Measurements from ENCODE around the gene ADGRV1.
"Not testable (repeated sequence)": the region's sequence is repeated elsewhere in the genome, so short reads cannot be mapped to it uniquely, and the experiment has no call there.

Gene ADGRV1

DNA sequence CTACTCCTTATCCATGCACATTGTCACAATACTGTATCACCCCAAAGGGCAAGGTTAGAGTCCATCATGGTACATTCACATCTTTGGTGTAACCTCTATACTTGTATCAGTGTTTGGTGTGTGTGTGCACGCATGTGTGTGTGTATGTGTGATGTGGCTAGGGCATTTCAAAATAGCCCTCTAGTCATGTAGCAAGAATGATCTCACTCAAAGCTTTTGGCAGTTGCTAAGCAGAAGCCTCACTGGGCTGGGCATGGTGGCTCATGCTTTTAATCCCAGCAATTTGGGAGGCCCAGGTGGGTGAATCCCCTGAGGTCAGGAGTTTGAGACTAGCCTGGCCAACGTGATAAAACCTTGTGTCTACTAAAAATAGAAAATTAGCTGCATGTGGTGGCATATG is 245.3 kb downstream of the ADGRV1 start:
- in situ Hi-C loops (cut with MboI; ENCODE audit: low pct_unique_long_range_greater_than_20kb, low sequenced_read_pairs, unreplicated experiment) = no loop called here
- DNase-seq (ENCODE audit: low spot score) = no peak
- TF ChIP-seq CTCF (IDR thresholded peaks at IDR 0.05; ENCODE audit: extremely low read depth, insufficient read depth, missing control alignments) = no peak

- no peak for DNase-seq (ENCODE audit: low spot score)
- in situ Hi-C loops (cut with MboI; ENCODE audit: low pct_unique_long_range_greater_than_20kb, low sequenced_read_pairs, unreplicated experiment) = no loop called here
- TF ChIP-seq CTCF (IDR thresholded peaks at IDR 0.05; ENCODE audit: extremely low read depth, insufficient read depth, missing control alignments) = no peak
These were observed 248.9 kb downstream of the ADGRV1 start for GRCh38 chr5:90807496-90807895.

DNA sequence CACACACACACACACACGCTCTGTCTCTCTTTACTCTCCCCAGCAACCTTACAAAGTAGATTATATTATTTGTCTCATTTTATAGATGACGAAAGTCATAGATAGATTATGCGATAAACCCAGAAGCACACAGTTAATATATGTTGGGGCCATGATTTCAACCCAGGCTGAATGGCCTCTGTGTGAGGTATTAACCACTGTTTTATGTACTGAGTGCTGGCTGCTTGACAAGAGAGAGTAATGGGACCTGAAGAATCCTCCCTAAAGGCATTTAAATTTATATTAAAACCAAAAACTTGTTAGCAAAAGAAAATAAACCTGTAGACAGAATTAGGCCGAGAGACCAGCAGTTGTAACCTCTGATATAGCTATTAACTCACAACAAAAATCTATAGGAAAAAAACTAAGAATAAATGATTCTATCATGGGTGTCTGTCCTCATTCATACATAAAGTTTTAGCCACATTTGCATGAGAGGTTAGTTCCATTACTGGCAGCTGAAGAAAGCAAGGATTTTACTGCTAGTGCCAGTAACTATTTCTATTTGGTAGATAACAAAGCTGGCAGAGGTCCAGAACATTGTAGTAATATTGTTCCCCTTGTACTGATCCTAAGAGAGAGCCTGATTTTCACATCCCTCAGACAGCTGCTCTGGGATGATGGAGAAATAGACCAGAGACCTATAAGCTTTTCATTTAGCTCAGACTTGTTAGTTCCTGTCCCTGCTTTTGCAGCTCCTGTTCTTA is 250.9 kb downstream of the ADGRV1 start:
- no peak for DNase-seq (ENCODE audit: low spot score)
- in situ Hi-C loops (cut with MboI; ENCODE audit: low pct_unique_long_range_greater_than_20kb, low sequenced_read_pairs, unreplicated experiment) = no loop called here
- no peak for TF ChIP-seq CTCF (IDR thresholded peaks at IDR 0.05; ENCODE audit: extremely low read depth, insufficient read depth, missing control alignments)

GRCh38 chr5:90810211-90810610 is 251.6 kb downstream of the ADGRV1 start:
- in situ Hi-C loops (cut with MboI; ENCODE audit: low pct_unique_long_range_greater_than_20kb, low sequenced_read_pairs, unreplicated experiment) = no loop called here
- no peak for DNase-seq (ENCODE audit: low spot score)
- TF ChIP-seq CTCF (IDR thresholded peaks at IDR 0.05; ENCODE audit: extremely low read depth, insufficient read depth, missing control alignments) = no peak

DNA sequence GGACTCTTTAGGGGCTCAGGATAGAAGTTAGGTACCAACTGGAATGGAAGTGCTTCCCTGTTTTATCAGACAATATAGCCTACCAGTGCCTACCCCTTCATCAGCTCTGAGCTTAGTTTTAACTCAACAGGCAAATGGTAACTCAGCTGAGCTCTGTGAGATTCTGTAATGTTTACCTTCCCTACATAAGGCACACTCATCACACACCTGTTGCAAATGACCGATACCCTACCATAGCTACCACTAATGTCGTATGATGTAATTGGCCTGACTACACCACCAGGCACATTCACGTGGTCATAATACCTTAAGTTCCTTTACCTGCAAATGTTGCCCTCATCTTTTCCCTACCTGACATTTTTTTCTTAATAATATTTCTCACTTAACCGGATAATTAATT is 254.8 kb downstream of the ADGRV1 start:
- no peak for DNase-seq (ENCODE audit: low spot score)
- in situ Hi-C loops (cut with MboI; ENCODE audit: low pct_unique_long_range_greater_than_20kb, low sequenced_read_pairs, unreplicated experiment) = no loop called here
- TF ChIP-seq CTCF (IDR thresholded peaks at IDR 0.05; ENCODE audit: extremely low read depth, insufficient read depth, missing control alignments) = no peak

DNA sequence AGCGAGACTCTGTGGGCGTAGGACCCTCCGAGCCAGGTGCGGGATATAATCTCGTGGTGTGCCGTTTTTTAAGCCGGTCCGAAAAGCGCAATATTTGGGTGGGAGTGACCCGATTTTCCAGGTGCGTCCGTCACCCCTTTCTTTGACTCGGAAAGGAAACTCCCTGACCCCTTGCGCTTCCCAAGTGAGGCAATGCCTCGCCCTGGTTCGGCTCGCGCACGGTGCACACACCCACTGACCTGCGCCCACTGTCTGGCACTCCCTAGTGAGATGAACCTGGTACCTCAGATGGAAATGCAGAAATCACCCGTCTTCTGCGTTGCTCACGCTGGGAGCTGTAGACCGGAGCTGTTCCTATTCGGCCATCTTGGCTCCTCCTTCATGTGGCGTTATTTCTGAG is 263.5 kb downstream of the ADGRV1 start:
- in situ Hi-C loops (cut with MboI; ENCODE audit: low pct_unique_long_range_greater_than_20kb, low sequenced_read_pairs, unreplicated experiment); DNase-seq (ENCODE audit: low spot score): not testable (repeated sequence)

- TF ChIP-seq CTCF (IDR thresholded peaks at IDR 0.05; ENCODE audit: extremely low read depth, insufficient read depth, missing control alignments) = no peak
- no peak for DNase-seq (ENCODE audit: low spot score)
- in situ Hi-C loops (cut with MboI; ENCODE audit: low pct_unique_long_range_greater_than_20kb, low sequenced_read_pairs, unreplicated experiment) = no loop called here
These were observed 265.8 kb downstream of the ADGRV1 start for GRCh38 chr5:90824436-90824835.
